Lung microvascular endothelial cell (primary cell): ENCODE data around the gene TTLL10. TPM values are rescaled to one million over a fixed set of nuclear protein-coding genes. Genes with fewer than 3 reads are reported as not detected.
"Not testable (repeated sequence)": the region's sequence is repeated elsewhere in the genome, so short reads cannot be mapped to it uniquely, and the experiment has no call there.

Experiments used
- DNase-seq, 2 donors: peaks; one replicate each; pipeline versions ENCODE4 v3.0.0 to v3.0.0-alpha.2; 2010; ENCODE audit warnings: low read depth in 2 of 2
- total RNA-seq: library from RNA; depleted of rRNA; stranded (reverse); fragments of >200 nt; gene quantifications from 2 replicates; pipeline ENCODE4 v1.2.1, GENCODE V29; 2014

Gene TTLL10
- total RNA-seq, 1 donor from 2014 or later, result not detected

DNA sequence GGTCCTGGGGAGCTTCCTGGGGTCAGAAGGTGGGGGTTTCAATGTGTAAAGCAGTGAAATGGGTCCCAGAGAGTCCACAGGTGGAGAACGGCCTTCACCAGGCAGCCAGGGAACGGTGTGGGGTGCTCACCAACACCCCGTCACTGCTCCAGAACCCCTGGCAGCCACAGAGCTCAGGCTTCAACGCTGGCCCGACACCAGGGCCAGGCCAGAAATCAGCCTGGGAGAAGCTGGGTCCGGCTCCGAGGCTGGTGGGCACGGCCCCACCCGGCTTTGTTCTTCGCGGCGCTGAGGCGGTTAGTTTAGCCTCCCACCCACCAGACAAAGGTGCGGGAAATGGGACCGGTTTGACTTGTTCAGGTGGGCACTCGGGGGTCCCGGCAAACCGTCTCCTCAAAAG, 33.0 kb upstream of the TTLL10 start:
- no peak for DNase-seq

DNA sequence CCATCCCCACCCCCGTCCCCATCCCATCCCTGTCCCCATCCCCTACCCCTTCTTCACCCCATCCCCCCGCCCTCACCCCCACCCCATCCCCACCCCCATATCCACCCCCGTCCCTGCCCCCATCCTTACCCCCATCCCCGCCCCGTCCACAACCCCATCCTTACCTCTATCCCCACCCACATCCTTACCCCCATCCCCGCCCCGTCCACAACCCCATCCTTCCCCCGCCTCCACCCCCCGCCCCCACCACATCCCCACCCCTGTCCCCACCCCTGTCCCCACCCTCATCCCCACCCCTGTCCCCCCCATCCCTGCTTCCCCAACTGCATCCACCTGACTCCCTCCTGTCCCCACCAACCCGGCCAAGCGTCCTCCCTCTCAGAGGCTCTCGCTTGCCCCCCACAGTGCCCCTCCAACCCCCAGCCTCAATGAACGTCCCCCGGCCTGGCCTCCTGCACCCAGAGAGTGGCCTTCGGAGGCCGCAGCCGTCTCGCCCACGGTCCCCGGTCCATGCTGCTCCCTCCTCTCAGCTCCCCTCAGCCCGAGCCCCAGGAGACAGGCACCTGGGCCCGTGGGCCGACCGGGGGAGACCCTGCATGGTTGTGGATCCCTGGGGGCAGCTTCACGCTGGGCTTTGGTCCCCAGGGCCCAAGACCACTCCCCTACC, 32.3 kb upstream of the TTLL10 start:
- no peak for DNase-seq

DNA sequence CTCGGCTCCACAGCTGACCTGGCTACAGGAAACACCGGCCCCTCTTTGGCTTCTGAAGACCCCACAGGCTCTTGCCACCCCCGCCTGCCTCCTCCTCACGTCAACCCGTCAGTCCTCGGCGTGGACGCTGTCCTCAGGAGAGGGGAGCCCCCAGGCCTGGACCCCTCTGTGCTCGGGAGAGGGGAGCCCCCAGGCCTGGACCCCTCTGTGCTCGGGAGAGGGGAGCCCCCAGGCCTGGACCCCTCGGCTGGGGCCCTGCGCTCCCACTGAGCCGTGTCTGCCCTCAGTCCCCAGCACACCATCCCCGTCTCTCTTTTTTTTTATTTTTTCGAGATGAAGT, 31.8 kb upstream of the TTLL10 start:
- DNase-seq, result no peak

DNA sequence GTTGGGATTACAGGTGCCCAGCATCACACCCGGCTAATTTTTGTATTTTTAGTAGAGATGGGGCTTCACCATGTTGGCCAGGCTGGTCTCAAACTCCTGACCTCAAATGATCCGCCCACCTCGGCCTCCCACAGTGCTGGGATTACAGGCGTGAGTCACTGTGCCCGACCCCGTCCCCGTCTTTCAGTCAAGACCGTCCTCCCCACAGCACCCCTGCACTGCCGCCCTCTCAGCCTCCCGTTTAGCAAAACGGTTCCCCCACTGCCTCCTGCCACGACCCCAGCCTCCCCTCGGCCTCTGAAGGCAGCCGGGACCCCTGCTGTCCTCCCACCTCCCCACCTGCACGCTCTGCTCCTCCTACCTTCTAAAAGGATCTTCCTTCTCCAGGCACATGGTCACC, 31.3 kb upstream of the TTLL10 start:
- DNase-seq, result not testable (repeated sequence)

DNA sequence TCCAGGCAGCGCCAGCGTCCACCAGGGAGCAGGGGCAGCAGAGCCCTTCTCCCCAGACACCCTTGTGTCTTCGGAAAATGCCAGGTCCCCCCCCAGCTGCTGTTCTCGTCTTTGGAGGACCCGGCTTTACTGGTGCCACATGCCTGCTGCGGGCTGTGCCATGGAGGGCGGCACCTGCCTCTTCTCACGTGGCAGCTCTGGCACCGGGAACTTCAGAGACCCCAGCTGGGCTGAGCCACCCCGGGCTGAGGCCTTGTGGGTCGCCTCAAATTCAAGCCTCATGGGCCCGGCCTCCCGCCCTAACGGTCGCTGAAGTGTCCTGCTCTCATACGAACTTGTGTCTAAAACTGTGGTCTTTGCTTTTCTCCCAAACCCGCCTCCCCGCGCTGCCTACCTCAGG, 30.8 kb upstream of the TTLL10 start:
- no peak for DNase-seq

DNA sequence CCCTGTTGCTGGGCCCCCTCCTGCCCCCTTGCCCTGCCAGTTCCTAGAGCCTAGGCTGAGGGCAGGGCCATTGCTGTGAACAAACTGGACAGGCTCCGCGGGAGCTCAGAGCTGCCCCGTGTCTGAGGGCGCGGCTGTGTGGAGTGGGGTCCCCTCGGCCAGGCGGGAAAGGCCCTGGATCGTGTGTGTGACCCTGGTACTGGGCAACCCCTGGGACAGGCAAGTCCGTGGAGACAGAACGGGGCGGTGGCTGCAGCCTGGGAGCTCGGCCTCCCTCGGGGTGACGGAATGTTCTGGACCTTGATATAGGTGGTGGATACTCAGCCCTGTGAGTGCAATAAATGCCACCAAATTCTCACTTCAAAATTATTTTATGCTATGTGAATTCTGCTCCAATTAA, 30.0 kb upstream of the TTLL10 start:
- no peak for DNase-seq

DNA sequence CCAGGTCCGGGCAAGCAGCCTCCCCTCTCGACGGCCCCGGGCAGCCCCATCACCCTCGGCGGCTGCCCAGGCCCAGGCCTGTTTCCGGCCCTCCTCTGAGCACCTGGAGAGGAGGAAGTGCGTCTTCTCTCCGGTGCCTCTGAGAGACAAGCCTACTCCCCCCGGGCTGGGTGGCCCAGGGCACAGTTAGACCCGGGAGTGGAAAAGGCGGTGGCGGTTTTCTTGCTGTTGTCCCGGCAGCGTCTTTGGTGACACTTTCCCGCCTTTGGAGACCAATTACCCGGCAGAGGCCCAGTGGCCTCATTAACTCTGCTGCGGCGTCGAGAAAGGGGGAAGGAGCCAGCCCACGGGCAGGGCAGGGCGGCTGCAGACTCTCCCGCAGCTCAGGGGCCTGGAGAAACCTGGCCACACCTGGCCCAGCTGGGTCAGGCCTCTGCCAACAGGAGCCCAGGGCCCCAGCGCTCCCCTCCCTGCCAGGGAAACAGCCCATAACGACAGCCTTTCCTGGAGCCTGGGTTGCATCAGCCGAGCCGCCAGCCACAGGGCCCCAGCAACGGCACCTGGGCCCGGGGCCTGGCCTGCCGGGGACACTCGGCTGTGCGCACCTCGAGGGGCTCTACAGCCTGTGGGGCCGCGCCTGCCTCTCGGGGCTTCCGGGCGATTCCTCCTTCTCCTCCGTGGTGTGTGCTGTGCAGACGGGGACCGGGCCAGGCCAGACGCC, 29.4 kb upstream of the TTLL10 start:
- no peak for DNase-seq

DNA sequence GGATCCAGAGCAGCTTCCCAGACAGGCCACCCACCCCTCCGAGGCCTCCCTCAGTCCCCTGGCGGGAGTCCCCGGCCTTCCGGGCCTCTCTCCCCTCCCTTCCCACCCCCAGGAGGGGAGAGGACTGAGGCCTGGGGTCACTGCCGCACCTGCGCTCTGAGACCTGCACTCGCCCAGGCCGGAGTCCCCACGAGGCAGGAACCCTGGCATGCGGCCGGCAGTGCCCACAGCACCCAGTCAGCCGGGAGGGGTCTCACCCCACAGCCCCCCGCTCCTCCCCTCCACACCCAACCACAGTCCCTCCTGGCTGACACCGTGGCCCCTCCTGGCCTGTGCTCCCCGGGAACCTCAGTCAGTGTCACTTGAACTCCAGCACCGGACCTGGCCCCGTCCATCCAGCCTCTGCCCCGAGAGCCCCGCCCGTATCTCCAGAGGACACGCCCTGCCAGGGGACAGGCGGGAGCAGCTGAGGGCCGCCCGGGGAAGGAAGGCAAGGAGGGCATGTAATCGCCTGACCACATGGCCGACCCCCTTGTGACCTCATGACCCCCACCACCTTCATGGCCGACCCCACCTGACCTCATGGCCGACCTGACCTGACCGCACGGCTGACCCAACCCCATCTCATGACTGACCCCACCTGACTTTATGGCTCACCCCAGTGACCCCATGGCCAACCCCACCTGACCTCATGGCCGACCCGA, 28.7 kb upstream of the TTLL10 start:
- no peak for DNase-seq

DNA sequence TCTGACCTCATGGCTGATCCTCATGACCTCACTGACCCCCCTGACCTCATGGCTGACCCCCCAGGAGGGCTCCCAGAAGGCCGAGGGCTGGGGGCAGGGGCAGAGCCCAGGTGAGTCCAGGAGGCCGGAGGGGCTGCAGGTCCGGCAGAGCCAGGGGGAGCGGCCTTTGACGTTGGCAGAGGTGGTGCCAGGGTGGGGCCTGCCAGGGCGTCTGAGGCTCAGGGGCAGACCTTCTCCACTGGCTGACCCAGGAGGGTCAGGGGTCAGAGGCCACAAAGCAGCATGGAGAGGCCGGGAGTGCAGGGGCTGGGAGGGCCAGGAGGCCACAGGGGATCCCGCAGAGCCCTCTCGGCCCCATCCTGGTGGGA, 28.1 kb upstream of the TTLL10 start:
- DNase-seq, result no peak

DNA sequence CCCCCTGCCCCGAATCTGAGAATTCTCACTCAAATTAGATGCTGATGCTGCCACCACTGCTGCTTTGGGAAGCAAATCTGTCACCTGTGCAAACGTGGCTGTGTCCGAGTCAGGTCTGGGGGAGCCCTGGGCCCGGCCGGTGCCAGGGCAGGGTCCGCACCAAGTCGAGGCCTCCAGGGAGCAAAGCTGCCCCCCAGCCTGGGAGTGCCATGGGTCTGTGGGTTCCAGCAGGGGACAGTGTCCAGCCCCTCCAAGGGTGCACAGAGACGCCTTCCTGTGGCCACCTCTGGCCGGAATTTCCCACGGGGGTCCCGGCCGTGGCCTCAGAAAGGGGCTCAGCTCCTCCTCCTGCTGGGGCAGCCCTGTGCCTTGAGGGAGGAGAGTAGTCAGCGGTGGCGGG, 27.7 kb upstream of the TTLL10 start:
- DNase-seq, result no peak

DNA sequence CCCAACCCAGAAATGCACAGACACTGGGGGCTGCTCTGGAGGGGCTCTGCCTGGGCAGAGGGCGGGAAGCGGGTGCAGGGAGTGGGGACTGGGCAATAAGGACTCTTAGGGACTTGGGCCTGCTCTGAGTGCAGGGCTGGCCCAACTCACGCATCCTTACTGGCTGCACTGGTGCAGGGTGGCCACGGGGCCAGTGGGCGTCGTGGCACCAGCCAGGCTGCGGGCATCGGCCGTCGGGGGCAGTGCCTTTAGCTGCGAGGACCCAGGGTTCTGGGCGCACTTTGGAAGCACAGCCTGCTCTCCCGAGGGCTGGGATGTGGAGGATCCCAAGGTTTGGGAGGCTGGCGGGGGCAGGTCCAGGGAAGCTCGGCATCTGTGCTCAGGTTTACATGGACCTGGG, 27.1 kb upstream of the TTLL10 start:
- no peak for DNase-seq

DNA sequence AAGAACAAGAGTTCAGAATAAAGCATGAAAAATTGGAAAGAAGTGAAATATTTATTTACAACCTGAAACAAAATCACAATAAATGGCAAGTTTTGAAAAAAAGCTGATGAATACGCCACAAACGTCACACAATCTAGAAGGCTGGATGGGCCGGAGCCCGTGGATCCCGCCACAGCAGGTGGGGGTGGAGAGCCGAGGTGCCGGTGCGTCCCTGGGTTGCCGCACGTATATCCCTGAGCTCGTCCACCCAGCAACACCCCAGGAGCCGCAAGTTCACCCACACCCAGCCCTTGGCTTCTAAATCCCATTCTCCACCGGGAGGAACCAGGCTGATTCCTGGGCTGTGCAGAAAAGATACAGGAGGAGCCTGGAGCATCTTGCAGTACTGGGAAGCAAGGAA, 25.6 kb upstream of the TTLL10 start:
- no peak for DNase-seq

DNA sequence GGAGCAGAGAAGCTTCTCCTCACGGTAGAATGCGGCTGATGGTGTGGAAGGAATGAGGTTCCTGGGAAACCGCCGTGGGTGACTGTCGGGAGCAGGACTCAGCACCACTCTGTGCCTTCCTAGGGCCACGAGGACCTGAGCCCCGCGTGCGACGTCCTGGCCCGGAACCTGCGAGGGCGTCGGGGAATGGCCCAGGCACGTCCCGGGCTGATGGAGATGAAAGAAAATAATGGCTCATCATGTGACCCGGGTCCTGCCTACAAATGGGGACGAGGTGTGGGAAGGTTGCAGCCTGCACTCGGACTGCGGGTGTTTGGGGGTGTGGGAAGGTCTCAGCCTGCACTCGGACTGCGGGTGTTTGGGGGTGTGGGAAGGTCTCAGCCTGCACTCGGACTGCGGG, 25.1 kb upstream of the TTLL10 start:
- no peak for DNase-seq

DNA sequence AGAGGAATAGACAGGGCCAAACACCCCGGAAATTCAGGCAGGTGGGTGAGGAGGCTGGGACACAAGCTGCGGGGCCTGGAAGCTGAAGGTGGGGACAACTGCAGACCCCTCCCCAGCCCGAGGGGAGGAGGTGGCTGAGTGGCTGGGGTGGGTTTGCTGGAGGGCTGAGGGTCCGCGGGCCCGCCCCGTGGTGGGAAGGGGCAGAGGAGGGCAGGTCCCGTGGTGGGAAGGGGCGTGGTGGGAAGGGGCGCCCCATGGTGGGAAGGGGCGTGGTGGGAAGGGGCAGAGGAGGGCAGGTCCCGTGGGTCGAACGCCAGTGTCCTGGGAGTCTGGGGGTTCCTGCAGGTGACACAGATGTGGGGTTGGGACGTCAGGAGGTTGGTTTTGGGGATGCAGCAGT, 24.3 kb upstream of the TTLL10 start:
- DNase-seq, result no peak

DNA sequence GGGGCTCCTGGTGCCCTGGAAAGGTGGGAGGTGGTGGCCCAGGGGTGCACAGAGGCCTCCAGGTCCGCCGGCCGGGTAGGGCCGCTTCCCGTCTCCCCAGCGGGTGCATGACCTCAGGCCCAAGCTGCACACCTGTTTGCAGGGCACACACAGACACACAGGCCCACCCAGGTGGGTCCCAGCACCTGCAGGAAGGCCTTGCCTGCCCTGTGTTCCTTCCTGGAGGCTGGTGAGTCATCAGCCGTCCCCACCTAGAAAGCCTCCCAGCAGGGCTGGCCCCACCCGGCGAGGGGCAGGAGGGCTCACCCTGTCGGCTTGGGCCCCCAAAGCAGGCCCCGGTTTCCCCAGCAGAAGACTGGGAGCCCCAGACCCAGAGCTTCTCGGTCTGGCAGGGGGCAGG, 23.6 kb upstream of the TTLL10 start:
- DNase-seq, result peak in 1 of 2 donors; percentile 37

DNA sequence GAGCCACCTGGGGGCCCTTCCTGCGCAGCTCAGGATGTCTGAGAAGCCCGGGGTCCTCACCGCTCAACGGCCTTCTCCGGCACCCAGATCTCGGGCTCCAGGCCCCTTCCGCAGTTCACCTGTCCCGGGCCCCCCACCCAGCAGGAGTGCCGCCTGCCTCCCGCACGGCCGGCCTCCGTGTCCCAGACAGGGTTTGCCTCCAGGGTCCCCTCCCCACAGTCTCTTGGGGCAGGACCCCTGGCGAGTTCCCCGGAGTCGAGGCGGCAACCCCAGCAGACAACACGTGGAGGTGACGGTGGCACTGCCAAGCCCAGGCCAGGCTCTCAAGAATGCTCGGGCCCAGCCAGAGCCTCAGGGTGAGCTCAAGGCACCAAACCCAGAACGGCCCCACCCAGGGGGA, 22.4 kb upstream of the TTLL10 start:
- DNase-seq, result no peak

DNA sequence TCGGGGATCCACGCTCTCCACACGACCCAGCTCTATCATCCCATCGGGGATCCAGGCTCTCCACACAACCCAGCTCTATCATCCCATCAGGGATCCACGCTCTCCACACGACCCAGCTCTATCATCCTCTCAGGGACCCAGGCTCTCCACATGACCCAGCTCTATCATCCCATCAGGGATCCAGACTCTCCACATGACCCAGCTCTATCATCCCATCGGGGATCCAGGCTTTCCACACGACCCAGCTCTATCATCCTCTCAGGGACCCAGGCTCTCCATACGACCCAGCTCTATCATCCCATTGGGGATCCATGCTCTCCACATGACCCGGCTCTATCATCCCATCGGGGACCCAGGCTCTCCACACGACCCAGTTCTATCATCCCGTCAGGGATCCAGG, 21.2 kb upstream of the TTLL10 start:
- not testable (repeated sequence) for DNase-seq

DNA sequence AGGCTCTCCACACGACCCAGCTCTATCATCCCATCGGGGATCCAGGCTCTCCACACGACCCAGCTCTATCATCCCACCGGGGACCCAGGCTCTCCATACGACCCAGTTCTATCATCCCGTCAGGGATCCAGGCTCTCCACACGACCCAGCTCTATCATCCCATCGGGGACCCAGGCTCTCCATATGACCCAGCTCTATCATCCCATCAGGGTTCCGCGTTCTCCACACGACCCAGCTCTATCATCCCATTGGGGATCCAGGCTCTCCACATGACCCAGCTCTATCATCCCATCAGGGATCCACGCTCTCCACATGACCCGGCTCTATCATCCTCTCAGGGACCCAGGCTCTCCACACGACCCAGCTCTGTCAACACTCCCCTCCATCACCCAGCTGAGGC, 20.5 kb upstream of the TTLL10 start:
- DNase-seq, result not testable (repeated sequence)

DNA sequence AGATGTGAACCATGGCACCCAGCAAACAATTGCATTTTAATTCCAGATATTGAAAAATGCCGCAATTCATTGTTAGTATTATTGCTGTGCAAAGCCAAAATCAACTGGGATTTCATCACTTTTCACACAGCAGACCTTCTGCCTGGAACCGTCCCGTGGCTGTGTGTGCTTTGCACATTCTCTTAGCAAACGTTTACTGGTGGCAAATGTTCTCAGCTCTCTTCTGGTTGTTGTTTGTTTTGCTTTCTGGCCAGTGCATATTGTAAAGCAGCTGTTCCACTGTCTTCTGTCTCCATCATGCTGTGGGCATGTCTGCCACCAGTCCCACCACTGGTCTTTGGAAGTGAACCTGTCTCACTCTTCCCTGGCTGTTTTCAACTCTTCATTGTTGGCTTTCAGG, 19.8 kb upstream of the TTLL10 start:
- no peak for DNase-seq

DNA sequence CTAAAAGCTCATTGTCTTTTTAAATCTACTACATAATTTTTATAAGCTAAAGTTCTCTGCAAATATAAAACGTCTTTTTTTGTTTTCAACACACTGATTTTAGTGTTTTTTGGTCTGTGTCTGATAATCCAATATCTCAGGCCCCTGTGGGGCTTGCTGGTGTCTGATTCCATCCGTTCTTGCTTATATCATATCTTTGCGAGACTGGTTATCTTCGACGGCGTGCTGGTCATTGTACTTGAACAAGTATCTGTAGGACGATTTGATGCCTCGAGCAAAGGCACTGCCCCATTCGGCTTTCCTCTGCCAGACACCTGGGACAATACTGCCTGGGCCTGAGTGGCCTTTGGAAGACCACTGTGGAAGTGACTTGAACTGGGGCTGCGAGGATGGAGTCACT, 18.4 kb upstream of the TTLL10 start:
- DNase-seq, result no peak

DNA sequence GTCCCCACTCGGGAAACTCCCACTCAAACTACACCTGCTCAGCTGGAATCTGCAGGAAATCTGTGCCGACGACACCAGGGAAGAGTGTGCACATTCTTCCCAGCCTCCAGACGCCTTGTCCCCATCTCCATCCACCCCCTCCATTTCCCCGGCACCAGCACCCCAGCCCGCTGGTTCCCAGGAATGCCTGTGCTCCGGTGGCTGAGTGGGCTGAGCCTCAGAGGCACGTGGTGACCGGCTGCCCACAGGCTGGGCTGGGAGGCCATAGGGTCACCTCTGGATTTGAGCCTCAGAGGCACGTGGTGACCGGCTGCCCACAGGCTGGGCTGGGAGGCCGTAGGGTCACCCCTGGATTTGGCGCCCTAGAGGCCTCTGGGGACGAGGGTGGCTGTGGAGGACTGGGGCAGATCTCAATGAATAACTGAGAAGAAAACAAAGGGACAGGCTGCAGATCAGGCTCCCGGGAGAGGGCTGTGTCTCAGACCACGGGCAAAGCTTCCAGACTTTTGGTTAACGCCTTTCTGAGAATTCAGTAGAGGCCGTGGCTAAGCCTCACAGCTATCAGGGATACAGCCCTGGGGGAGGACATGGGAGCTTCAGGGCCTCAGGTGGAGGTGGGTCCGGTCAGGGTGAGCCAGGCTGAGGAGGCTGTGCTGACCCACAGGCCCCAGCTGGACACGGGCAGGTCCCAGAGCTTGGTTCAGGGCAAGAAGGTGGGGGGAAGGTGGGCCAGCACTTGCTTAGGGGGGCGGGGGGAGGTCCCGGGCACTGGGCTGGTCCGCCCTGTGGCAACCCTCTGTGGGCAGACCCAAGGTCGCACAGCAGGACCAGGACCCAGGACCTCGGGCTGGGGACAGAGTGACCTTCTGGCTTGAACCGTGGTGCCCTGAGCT, 17.3 kb upstream of the TTLL10 start:
- DNase-seq, result no peak

DNA sequence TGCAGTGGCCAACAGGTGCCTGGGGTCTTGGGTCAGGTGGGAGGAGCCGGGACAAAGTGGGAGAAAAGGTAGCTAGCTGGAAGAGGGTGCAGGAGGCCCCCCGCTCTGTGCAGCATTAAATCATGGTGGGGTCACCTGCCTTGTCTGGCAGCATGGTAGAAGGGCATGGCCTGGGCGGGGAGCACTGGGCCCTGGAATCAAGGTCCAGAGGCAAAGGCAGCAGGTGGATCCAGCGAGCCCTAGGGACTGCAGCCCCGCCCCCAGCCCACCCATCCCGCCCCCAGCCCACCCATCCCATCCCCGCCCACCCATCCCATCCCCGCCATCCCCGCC, 16.7 kb upstream of the TTLL10 start:
- no peak for DNase-seq
